Motor neuron (in vitro differentiated cells): Measurements from ENCODE around the gene PLEKHA6. TPM values are rescaled to one million over a fixed set of nuclear protein-coding genes. Genes with fewer than 3 reads are reported as not detected.

Source experiments
- ATAC-seq, 8 experiments: fragments of 200-7000 bp; cut with Tn5 transposase; replicated peaks in 6 of 8; 2 replicates each; pipeline ENCODE4 v1.8.0; 2021; ENCODE audit warnings: mild to moderate bottlenecking in 8 of 8, moderate library complexity in 8 of 8
- H3K27ac ChIP-seq, 2 donors: fragments of 250-450 bp; sonication (Bioruptor Pico); 2 replicates each; pipeline ENCODE4 v1.9.0; 2021; ENCODE audit warnings: antibody characterized with exemption in 2 of 2, mild to moderate bottlenecking in 2 of 2, moderate library complexity in 1 of 2
- H3K4me1 ChIP-seq, 2 donors: fragments of 250-450 bp; sonication (Bioruptor Pico); replicated peaks in 1 of 2; 2 replicates each; pipeline ENCODE4 v1.6.1; 2021; ENCODE audit warnings: antibody characterized with exemption in 2 of 2, mild to moderate bottlenecking in 2 of 2, moderate library complexity in 1 of 2
- H3K4me3 ChIP-seq, 5 donors: fragments of 250-450 bp; sonication (Bioruptor Pico); 2 replicates each; pipeline ENCODE4 v1.9.0; 2021; ENCODE audit warnings: antibody characterized with exemption in 5 of 5, mild to moderate bottlenecking in 5 of 5, moderate library complexity in 4 of 5
- WGBS, 10 experiments: fragments of 450-650 bp; shearing (Covaris generic); methylation state at CpG; one replicate each; pipeline ENCODE4 v1.0.0; 2022; 5-methylcytosine and 5-hydroxymethylcytosine counted together
- in situ Hi-C, 9 experiments: fragments of 400-800 bp; cut with MboI; loops; one replicate each; pipeline ENCODE4 v1.15.0; 2021; ENCODE audit warnings: low sequenced_read_pairs in 9 of 9, low pct_unique_long_range_greater_than_20kb in 2 of 9; ENCODE audit not compliant: unreplicated experiment in 9 of 9
- total RNA-seq, 8 experiments: library from RNA; unstranded; fragments of 300-600 nt; gene quantifications; 2 replicates each; pipeline versions ENCODE4 v1.2.3 to v1.2.4, GENCODE V29; 2022

Gene PLEKHA6
- total RNA-seq, 8 experiments from 2014 or later, result 11.7 to 42.0 (median 24.0) TPM

GRCh38 chr1:204267191-204267601, 92.5 kb downstream of the PLEKHA6 start:
- H3K4me1 ChIP-seq, result peaks cover 35 to 44% of the 10 kb centered on the region in 2 donors

GRCh38 chr1:204266504-204267034, 93.2 kb downstream of the PLEKHA6 start:
- WGBS, 10 experiments, result 20 to 100% (median 45%) methylated on average over 1 to 5 of the region's 5 CpGs; no CpG with 5 or more reads in 2 of the 10 experiments
- peaks cover 36 to 44% of the 10 kb centered on the region in 2 donors for H3K4me1 ChIP-seq
- peak overlapping the region in 1 of 2 donors; percentile 37 for H3K27ac ChIP-seq
- no peak for ATAC-seq
- no peak overlapping the region for H3K4me3 ChIP-seq
- in situ Hi-C loops, result loop anchor here in 4 of 9 experiments (25.0 kb wide), 1 partner anchor 96 kb away; the partner anchor contains the start of gene PLEKHA6 (in 4 of the 4)

More at GRCh38 chr1:204267191-204267601, 92.5 kb downstream of the PLEKHA6 start:
- WGBS, 10 experiments, result 63 to 100% (median 82%) methylated on average over 1 to 9 of the region's 9 CpGs; no CpG with 5 or more reads in 2 of the 10 experiments
- in situ Hi-C loops, result loop anchor here in 4 of 9 experiments (25.0 kb wide), 1 partner anchor 95 kb away; the partner anchor contains the start of gene PLEKHA6 (in 4 of the 4)
- no peak overlapping the region for H3K4me3 ChIP-seq
- ATAC-seq, result no peak
- H3K27ac ChIP-seq, result peak overlapping the region in 1 of 2 donors; percentile 37

GRCh38 chr1:204265665-204266064, 94.1 kb downstream of the PLEKHA6 start:
- peaks cover 36 to 44% of the 10 kb centered on the region in 2 donors for H3K4me1 ChIP-seq
- in situ Hi-C loops, result loop anchor here in 4 of 9 experiments (25.0 kb wide), 1 partner anchor 97 kb away; the partner anchor contains the start of gene PLEKHA6 (in 4 of the 4)
- H3K4me3 ChIP-seq, result no peak overlapping the region
- 0 to 93% (median 80%) methylated on average over 1 to 2 of the region's 2 CpGs; no CpG with 5 or more reads in 7 of the 10 experiments for WGBS, 10 experiments
- H3K27ac ChIP-seq, result no peak overlapping the region
- no peak for ATAC-seq

- Histone ChIP-seq H3K4me3 (no peak overlapping the region), H3K4me1 (peaks cover 36 to 44% of the 10 kb centered on the region in 2 donors), H3K27ac (peak overlapping the region in 1 of 2 donors; percentile 35)
- ATAC-seq, result peak in 1 of 8 experiments; percentile 19
- WGBS, 10 experiments, result 42 to 76% (median 70%) methylated on average over 2 to 5 of the region's 8 CpGs; no CpG with 5 or more reads in 7 of the 10 experiments
- in situ Hi-C loops, result loop anchor here in 4 of 9 experiments (25.0 kb wide), 1 partner anchor 97 kb away; the partner anchor contains the start of gene PLEKHA6 (in 4 of the 4)
Observed at GRCh38 chr1:204264805-204265204, 94.9 kb downstream of the PLEKHA6 start.

- peak in 6 of 8 experiments; percentile 24 to 77 (median 68) for ATAC-seq
- Histone ChIP-seq H3K4me3 (no peak overlapping the region), H3K4me1 (peaks cover 36 to 46% of the 10 kb centered on the region in 2 donors), H3K27ac (peak overlapping the region; percentile 51 to 77)
- WGBS, 10 experiments, result 10 to 83% (median 47%) methylated on average over 1 to 6 of the region's 13 CpGs; no CpG with 5 or more reads in 3 of the 10 experiments
- in situ Hi-C loops, result loop anchor here in 4 of 9 experiments (25.0 kb wide), 1 partner anchor 99 kb away; the partner anchor contains the start of gene PLEKHA6 (in 4 of the 4)
Observed at GRCh38 chr1:204263254-204263910, 96.3 kb downstream of the PLEKHA6 start.

- H3K27ac ChIP-seq, result peak overlapping the region; percentile 51 to 77
- in situ Hi-C loops, result loop anchor here in 4 of 9 experiments (25.0 kb wide), 1 partner anchor 100 kb away; the partner anchor contains the start of gene PLEKHA6 (in 4 of the 4)
- WGBS, 10 experiments, result 0 to 100% (median 47%) methylated on average over 1 to 7 of the region's 13 CpGs; no CpG with 5 or more reads in 1 of the 10 experiments
Observed at GRCh38 chr1:204262506-204263253, 97.0 kb downstream of the PLEKHA6 start.

GRCh38 chr1:204261746-204262505, 97.8 kb downstream of the PLEKHA6 start:
- in situ Hi-C loops, result loop anchor here in 4 of 9 experiments (25.0 kb wide), 1 partner anchor 100 kb away; the partner anchor contains the start of gene PLEKHA6 (in 4 of the 4)
- no peak for ATAC-seq
- H3K4me3 ChIP-seq, result no peak overlapping the region
- peaks cover 33 to 41% of the 10 kb centered on the region in 2 donors for H3K4me1 ChIP-seq
- peak overlapping the region in 1 of 2 donors; percentile 77 for H3K27ac ChIP-seq
- 0 to 100% (median 86%) methylated on average over 1 to 10 of the region's 13 CpGs; no CpG with 5 or more reads in 3 of the 10 experiments for WGBS, 10 experiments

More at GRCh38 chr1:204262506-204263253, 97.0 kb downstream of the PLEKHA6 start:
- Histone ChIP-seq H3K4me3 (no peak overlapping the region), H3K4me1 (peaks cover 36 to 46% of the 10 kb centered on the region in 2 donors)
- ATAC-seq, result peak; percentile 43 to 83 (median 74)

GRCh38 chr1:204261266-204261665, 98.5 kb downstream of the PLEKHA6 start:
- no peak for ATAC-seq

GRCh38 chr1:204260601-204261197, 99.0 kb downstream of the PLEKHA6 start:
- ATAC-seq, result no peak
- 67 to 100% (median 93%) methylated on average over 1 to 14 of the region's 14 CpGs for whole genome bisulfite sequencing, 10 experiments
- Histone ChIP-seq H3K4me1 (peaks cover 33 to 35% of the 10 kb centered on the region in 2 donors), H3K4me3 (no peak overlapping the region), H3K27ac (no peak overlapping the region)
- in situ Hi-C loops, result loop anchor here in 4 of 9 experiments (25.0 kb wide), 1 partner anchor 102 kb away; the partner anchor contains the start of gene PLEKHA6 (in 4 of the 4)

More at GRCh38 chr1:204261266-204261665, 98.5 kb downstream of the PLEKHA6 start:
- H3K4me3 ChIP-seq, result no peak overlapping the region
- no peak overlapping the region for H3K27ac ChIP-seq
- peaks cover 29 to 34% of the 10 kb centered on the region in 2 donors for H3K4me1 ChIP-seq
- in situ Hi-C loops, result loop anchor here in 4 of 9 experiments (25.0 kb wide), 1 partner anchor 101 kb away; the partner anchor contains the start of gene PLEKHA6 (in 4 of the 4)
- WGBS, 10 experiments, result 80 to 100% (median 93%) methylated on average over 1 to 12 of the region's 12 CpGs; no CpG with 5 or more reads in 4 of the 10 experiments

- H3K27ac ChIP-seq, result no peak overlapping the region
- WGBS, 10 experiments, result 80 to 100% (median 82%) methylated on average over 1 to 2 of the region's 5 CpGs; no CpG with 5 or more reads in 5 of the 10 experiments
- in situ Hi-C loops, result loop anchor here in 4 of 9 experiments (25.0 kb wide), 1 partner anchor 103 kb away; the partner anchor contains the start of gene PLEKHA6 (in 4 of the 4)
Observed at GRCh38 chr1:204259782-204260181, 99.9 kb downstream of the PLEKHA6 start.

GRCh38 chr1:204259196-204259595, 100.5 kb downstream of the PLEKHA6 start:
- WGBS, 10 experiments, result 75 to 100% (median 97%) methylated on average over 1 to 7 of the region's 18 CpGs; no CpG with 5 or more reads in 5 of the 10 experiments
- in situ Hi-C loops, result loop anchor here in 4 of 9 experiments (25.0 kb wide), 1 partner anchor 103 kb away; the partner anchor contains the start of gene PLEKHA6 (in 4 of the 4)

More at GRCh38 chr1:204259782-204260181, 99.9 kb downstream of the PLEKHA6 start:
- no peak overlapping the region for H3K4me3 ChIP-seq
- H3K4me1 ChIP-seq, result peaks cover 40 to 43% of the 10 kb centered on the region in 2 donors
- ATAC-seq, result no peak

More at GRCh38 chr1:204259196-204259595, 100.5 kb downstream of the PLEKHA6 start:
- H3K4me1 ChIP-seq, result peaks cover 39 to 40% of the 10 kb centered on the region in 2 donors
- no peak overlapping the region for H3K27ac ChIP-seq
- no peak for ATAC-seq
- no peak overlapping the region for H3K4me3 ChIP-seq
